Small intestine (tissue), 7 donors: Measurements from ENCODE around the gene SGSH. TPM values are rescaled to one million over a fixed set of nuclear protein-coding genes. Genes with fewer than 3 reads are reported as not detected.

Experiments
- DNase-seq, 2 donors: peaks; one replicate each; pipeline versions ENCODE4 v3.0.0 to v3.0.0-alpha.2; 2013
- FAIRE-seq: peaks from 2 replicates; lab custom pipeline; 2012; peaks lifted over from hg19 to GRCh38; lab: Jason Lieb, UNC
- H3K27ac ChIP-seq, 3 donors: one replicate each; pipeline ENCODE4 v1.5.1; 2013; ENCODE audit warnings: low read length in 2 of 3, mild to moderate bottlenecking in 2 of 3, control low read depth in 1 of 3, inconsistent platforms in 1 of 3, low read depth in 1 of 3, moderate library complexity in 1 of 3
- H3K27me3 ChIP-seq, 3 donors: one replicate each; pipeline ENCODE4 v1.6.1; 2013; ENCODE audit warnings: low read length in 3 of 3, inconsistent platforms in 1 of 3; ENCODE audit not compliant: control insufficient read depth in 3 of 3, insufficient read depth in 3 of 3
- H3K36me3 ChIP-seq, 3 donors: one replicate each; pipeline ENCODE4 v1.6.1; 2013; ENCODE audit warnings: low read length in 3 of 3, inconsistent platforms in 1 of 3, low read depth in 1 of 3, mild to moderate bottlenecking in 1 of 3, moderate library complexity in 1 of 3; ENCODE audit not compliant: control insufficient read depth in 3 of 3, insufficient read depth in 2 of 3
- H3K4me1 ChIP-seq, 3 donors: one replicate each; pipeline ENCODE4 v1.6.1; 2013; ENCODE audit warnings: low read length in 2 of 3, inconsistent platforms in 1 of 3, low read depth in 1 of 3, mild to moderate bottlenecking in 1 of 3, moderate library complexity in 1 of 3; ENCODE audit not compliant: control insufficient read depth in 3 of 3, insufficient read depth in 2 of 3
- H3K4me3 ChIP-seq, 3 donors: one replicate each; pipeline ENCODE4 v1.5.1; 2013; ENCODE audit warnings: low read length in 3 of 3, control low read depth in 1 of 3, inconsistent platforms in 1 of 3, low read depth in 1 of 3, mild to moderate bottlenecking in 1 of 3, moderate library complexity in 1 of 3
- H3K9me3 ChIP-seq, 2 donors: one replicate each; pipeline ENCODE4 v1.6.1; 2013; ENCODE audit warnings: low read depth in 1 of 2, low read length in 1 of 2; ENCODE audit not compliant: control insufficient read depth in 2 of 2, insufficient read depth in 1 of 2
- WGBS, 3 donors: extraction: QIAGEN DNeasy Blood & Tissue Kit; methylation state at CpG; one replicate each; pipeline ENCODE4 v1.1.7; 2013; 5-methylcytosine and 5-hydroxymethylcytosine counted together
- polyA plus RNA-seq, 4 donors: library from polyadenylated mRNA; stranded (reverse) in 3 of 4; unstranded in 1 of 4; fragments of 200-250 nt in 3 of 4; fragments of 120-200 nt in 1 of 4; gene quantifications; one replicate each; pipeline versions ENCODE4 v1.2.1 to v1.2.3, GENCODE V29; 2013
- donor health status: healthy with polysubstance abuse.
- donor health status: control.
- donor health status: control.
- donor health status: Bipolar disorder and iron deficiency.
- donor health status: healthy.

The SGSH gene
- polyA plus RNA-seq, 4 donors = 24.4 to 60.1 (median 34.5) TPM

DNA sequence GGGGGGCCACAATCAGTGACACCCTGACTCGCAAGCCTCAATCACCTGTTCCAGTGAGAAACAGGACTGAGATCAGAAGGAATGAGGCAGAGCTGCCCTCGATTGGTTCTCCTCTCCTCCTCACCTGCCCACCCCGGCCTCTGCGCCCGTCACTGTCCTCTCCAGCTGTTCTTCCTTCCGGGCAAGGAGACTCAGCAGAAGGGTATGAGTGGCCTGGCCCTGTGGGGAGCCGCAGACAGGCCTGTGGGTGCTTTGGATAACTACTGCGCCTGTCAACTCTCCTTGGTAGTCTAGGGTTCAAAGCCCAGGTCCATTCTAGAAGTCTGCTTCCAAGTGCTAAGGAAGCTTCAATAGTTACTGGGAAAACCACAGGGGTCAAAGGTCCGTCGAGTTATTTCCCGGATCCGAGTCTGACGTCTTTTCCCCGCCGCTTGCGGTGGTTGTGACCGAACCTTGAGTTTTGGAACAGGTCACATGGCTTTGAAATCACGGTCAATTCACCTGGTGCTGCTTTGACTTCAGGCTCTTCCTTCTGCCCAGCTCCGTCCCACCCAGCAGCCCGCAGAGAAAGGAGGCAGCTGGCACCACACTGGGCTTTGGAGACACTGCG is 42.0 kb downstream of the SGSH start:
- Histone ChIP-seq H3K36me3 (no peaks in the 10 kb centered on the region), H3K27ac (peak overlapping the region in 1 of 3 donors; percentile 44), H3K9me3 (no peaks in the 10 kb centered on the region), H3K4me1 (no peaks in the 10 kb centered on the region), H3K4me3 (peak overlapping the region in 1 of 3 donors; percentile 29), H3K27me3 (no peaks in the 10 kb centered on the region)
- FAIRE-seq (no peak), DNase-seq (peak in 1 of 2 donors; percentile 93)
- 41 to 70% (median 54%) methylated on average over 21 of the region's 21 CpGs for WGBS, 3 donors

DNA sequence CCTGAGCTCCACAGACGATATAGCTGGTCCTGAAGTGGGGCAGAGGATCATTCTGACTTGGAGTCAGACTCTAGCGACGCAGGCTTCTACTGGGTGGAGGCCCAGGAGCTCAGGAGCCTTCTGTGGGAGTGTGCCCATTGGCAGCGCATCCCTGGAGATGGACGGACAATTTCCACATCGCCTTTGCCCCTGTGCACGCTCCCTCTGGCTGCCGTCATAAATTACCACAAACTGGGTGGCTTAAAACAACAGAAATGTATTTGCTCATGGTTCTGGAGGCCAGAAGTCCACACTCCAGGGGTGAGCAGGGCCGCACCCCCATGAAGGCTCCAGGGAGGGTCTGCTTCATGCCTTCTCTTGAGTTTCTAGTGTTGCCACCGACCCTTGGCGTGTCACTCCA is 43.4 kb downstream of the SGSH start:
- DNase-seq (no peak), FAIRE-seq (no peak)
- 82 to 92% (median 88%) methylated on average over 11 of the region's 11 CpGs for WGBS, 3 donors
- Histone ChIP-seq H3K27ac (no peak overlapping the region), H3K27me3 (no peaks in the 10 kb centered on the region), H3K4me3 (no peak overlapping the region), H3K36me3 (no peaks in the 10 kb centered on the region), H3K4me1 (no peaks in the 10 kb centered on the region), H3K9me3 (no peaks in the 10 kb centered on the region)

DNA sequence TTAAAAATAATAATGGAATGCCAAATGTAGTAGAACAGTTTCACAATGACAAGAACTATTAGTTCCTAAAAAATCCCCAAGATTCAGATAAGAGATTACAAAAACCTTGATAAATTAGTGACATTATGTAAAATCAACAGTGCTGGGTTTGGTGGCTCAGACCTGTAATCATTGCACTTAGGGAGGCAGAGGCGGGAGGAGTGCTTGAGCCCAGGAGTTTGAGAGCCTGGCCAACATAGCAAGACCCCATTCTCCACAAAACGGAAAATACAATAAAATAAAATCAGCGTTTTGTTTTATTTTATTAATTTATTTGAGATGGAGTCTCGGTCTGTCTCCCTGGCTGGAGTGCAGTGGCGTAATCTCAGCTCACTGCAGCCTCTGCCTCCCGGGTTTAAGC is 46.2 kb downstream of the SGSH start:
- Histone ChIP-seq H3K4me3 (no peak overlapping the region), H3K9me3 (peaks cover 0 to 4% of the 10 kb centered on the region in 2 donors), H3K4me1 (no peaks in the 10 kb centered on the region), H3K27ac (no peak overlapping the region), H3K27me3 (peaks cover 0 to 4% (median 0%) of the 10 kb centered on the region in 3 donors), H3K36me3 (no peaks in the 10 kb centered on the region)
- WGBS, 3 donors = 89 to 96% (median 92%) methylated on average over 6 of the region's 6 CpGs
- DNase-seq (no peak), FAIRE-seq (no peak)

DNA sequence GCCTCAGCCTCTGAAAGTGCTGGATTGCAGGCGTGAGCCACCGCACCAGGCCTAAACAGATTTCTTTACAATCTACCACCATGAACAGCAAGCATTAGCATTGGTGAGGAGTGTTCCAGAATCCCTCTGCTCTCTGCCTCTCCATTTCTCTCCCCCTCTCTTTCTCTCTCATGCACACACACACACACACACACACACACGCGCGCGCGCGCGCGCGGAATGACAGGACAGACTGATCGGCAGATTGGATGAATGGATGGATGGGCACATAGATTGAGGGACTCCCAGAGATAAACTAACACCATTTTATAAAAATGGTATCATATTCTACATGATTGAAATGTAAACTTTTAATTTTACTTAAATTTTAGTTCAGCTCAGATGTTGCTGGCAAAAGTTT is 47.0 kb downstream of the SGSH start:
- Histone ChIP-seq H3K27me3 (peaks cover 0 to 6% (median 0%) of the 10 kb centered on the region in 3 donors), H3K27ac (no peak overlapping the region), H3K9me3 (peaks cover 0 to 4% of the 10 kb centered on the region in 2 donors), H3K4me1 (no peaks in the 10 kb centered on the region), H3K36me3 (no peaks in the 10 kb centered on the region), H3K4me3 (no peak overlapping the region)
- FAIRE-seq (no peak), DNase-seq (no peak)
- 74 to 84% (median 74%) methylated on average over 12 of the region's 12 CpGs for WGBS, 3 donors

DNA sequence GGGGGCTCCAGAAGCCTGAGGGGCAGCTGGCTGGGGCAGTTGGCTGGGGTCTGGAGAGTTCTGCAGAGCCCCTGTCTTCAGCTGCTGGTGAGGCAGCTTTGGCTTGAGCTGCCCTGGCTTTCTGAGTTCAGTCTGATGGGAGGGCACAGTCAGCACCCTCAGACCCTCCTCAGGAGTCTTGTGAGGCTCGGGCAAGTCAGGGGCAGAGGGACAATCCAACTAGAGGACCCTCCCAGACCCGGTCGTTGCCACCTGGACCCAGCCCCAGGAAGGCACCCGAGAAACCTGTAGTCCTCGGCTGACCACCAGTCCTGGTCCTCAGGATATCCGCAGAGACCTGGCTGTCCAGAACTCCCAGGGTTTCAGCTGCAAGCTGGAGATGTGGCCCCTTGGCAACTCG is 48.5 kb downstream of the SGSH start:
- H3K9me3 ChIP-seq = peaks cover 0 to 4% of the 10 kb centered on the region in 2 donors
- H3K4me3 ChIP-seq = no peak overlapping the region
- H3K4me1 ChIP-seq = no peaks in the 10 kb centered on the region
- H3K36me3 ChIP-seq = no peaks in the 10 kb centered on the region
- no peak overlapping the region for H3K27ac ChIP-seq
- no peak for FAIRE-seq
- WGBS, 3 donors = 75 to 86% (median 76%) methylated on average over 7 of the region's 7 CpGs
- peaks cover 0 to 6% (median 0%) of the 10 kb centered on the region in 3 donors for H3K27me3 ChIP-seq
- no peak for DNase-seq

DNA sequence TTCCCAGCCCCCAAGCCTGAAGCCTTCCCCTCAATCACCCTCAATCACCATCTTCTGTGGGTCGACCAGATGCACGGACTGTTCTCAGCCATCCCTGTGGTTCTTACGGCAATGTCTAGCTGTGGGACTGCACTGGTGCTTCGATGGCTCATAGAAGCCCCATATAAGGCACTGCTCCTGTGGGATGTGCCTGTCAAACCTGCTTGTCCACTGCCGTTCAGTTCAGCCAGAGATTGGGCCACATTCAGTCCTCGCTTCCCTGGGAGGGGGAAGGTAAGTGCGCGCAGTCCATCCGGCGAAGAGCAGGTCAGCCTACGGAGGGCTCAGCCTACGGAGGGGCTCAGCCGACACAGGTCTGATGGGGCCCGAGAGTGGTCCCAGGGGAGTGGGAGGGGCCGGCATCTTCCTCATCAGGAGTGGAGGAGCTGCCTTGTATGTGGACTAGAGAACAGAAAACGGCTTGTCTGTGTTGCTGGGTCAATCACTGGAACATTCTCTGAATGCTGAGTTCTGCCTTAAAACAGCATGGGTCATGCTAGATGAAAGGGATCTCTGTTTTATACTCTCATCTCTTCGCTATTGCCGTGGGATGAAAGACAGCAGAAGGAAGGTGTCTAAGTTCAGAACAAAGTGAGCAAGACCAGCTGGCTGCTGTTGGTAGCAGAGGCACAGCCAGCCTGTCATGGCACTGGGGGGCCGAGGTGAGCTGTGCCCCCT is 50.2 kb downstream of the SGSH start, which contains the start of gene CARD14:
CARD14 (plus strand) TSS at position 247 of the 717 bp plus-strand sequence. CDS start 11,409 bp downstream, outside the sequence.
- 63 to 71% (median 67%) methylated on average over 19 of the region's 19 CpGs for WGBS, 3 donors
- Histone ChIP-seq H3K4me3 (no peak within 1 kb of the TSS), H3K27ac (no peak within 1 kb of the TSS), H3K9me3 (peaks cover 0 to 4% of the 10 kb centered on the region in 2 donors), H3K36me3 (no peaks in the 10 kb centered on the region), H3K27me3 (peaks cover 0 to 6% (median 0%) of the 10 kb centered on the region in 3 donors), H3K4me1 (no peaks in the 10 kb centered on the region)
- no peak for DNase-seq
- FAIRE-seq = no peak

DNA sequence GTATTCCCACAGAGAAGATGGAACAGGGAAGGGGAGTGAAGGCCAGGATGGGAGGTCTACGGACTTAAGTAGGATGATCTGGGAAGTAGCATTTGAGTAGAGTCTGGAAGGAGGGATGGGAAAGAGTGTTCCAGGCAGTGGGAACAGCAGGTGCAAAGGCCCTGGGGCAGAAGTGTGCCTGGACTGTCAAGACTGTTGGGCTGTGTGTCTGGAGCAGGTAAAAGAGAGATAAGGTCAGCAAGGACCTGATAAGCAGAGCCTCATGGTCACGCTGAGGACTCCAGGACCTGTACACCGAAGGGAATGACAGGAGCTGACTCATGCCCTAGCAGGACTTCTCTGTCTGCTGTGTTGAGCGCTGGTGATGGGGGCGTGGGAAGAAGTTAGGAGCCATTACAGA is 51.0 kb downstream of the SGSH start:
- H3K4me3 ChIP-seq = no peak overlapping the region
- 80 to 90% (median 86%) methylated on average over 5 of the region's 5 CpGs for WGBS, 3 donors
- FAIRE-seq = no peak
- H3K27ac ChIP-seq = no peak overlapping the region
- no peaks in the 10 kb centered on the region for H3K4me1 ChIP-seq
- DNase-seq = no peak
- H3K27me3 ChIP-seq = peaks cover 0 to 6% (median 0%) of the 10 kb centered on the region in 3 donors
- peaks cover 0 to 4% of the 10 kb centered on the region in 2 donors for H3K9me3 ChIP-seq
- no peaks in the 10 kb centered on the region for H3K36me3 ChIP-seq

DNA sequence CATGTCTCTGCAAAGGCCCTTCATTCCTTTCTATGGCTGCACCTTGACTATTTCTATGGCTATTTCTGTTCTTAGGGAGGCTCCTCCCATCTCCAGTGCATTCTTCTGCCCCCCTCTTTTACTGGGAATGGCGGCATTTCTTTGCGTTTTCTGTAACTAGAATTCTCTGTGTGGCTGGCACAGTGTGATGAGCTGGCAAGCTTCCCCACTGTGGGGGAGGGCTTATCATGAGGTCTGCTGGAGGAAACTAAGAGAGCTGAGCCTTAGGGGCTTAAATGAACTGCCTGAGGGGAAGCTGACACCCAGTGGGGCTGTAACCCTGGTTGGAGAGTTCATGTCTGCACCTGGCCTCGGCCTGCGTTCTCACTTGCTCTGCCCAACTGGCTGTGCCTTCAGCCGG is 51.8 kb downstream of the SGSH start:
- Histone ChIP-seq H3K9me3 (peaks cover 0 to 4% of the 10 kb centered on the region in 2 donors), H3K4me3 (no peak overlapping the region), H3K4me1 (no peaks in the 10 kb centered on the region), H3K27me3 (peaks cover 0 to 6% (median 0%) of the 10 kb centered on the region in 3 donors), H3K36me3 (no peaks in the 10 kb centered on the region), H3K27ac (no peak overlapping the region)
- 79 to 87% (median 85%) methylated on average over 5 of the region's 5 CpGs for WGBS, 3 donors
- no peak for DNase-seq
- FAIRE-seq = no peak
